Panc1 (cell line): ENCODE results near the gene RMRP. TPM values are rescaled to one million over a fixed set of nuclear protein-coding genes. Genes with fewer than 3 reads are reported as not detected.
A peak's percentile ranks its signal among the peaks of the same experiment; 100 is the strongest.

Source experiments
- ATAC-seq: fragments of 200-7000 bp; cut with Tn5 transposase; 2 replicates; pipeline ENCODE4 v1.9.1; 2020; ENCODE audit warnings: mild to moderate bottlenecking, moderate library complexity
- BruUV-seq: library from RNA; stranded (reverse); fragments of 400-500 nt; replicated peaks from 2 replicates; lab custom pipeline; 2021; lab: Mats Ljungman, UMichigan
- CTCF ChIA-PET: fragments of 300-600 bp; sonication (Branson Sonifier 250); formaldehyde crosslinking; loops from one replicate; lab custom pipeline; 2022; ENCODE audit warnings: antibody characterized with exemption; lab: Charles Lee
- POLR2A ChIA-PET: fragments of 300-600 bp; sonication (Branson Sonifier 250); formaldehyde crosslinking; loops from one replicate; lab custom pipeline; 2022; ENCODE audit warnings: antibody characterized with exemption; lab: Charles Lee
- DNase-seq: peaks from one replicate; pipeline ENCODE4 v3.0.0-alpha.2; 2010; ENCODE audit warnings: low read depth, low spot score
- H3K27ac ChIP-seq: 2 replicates; pipeline ENCODE4 v1.5.1; 2011; ENCODE audit warnings: mild to moderate bottlenecking, low read length, inconsistent platforms
- H3K27me3 ChIP-seq: fragments of 200-500 bp; sonication (Bioruptor generic); 2 replicates; pipeline ENCODE4 v1.6.0; 2014; ENCODE audit warnings: low read length, inconsistent platforms; ENCODE audit not compliant: control insufficient read depth, insufficient read depth
- H3K36me3 ChIP-seq: fragments of 200-500 bp; sonication (Bioruptor generic); 2 replicates; pipeline ENCODE4 v1.5.1; 2014; ENCODE audit warnings: inconsistent platforms, mild to moderate bottlenecking, low read length, moderate library complexity; ENCODE audit not compliant: control insufficient read depth, insufficient read depth
- H3K4me1 ChIP-seq: 2 replicates; pipeline ENCODE4 v1.5.1; 2011; ENCODE audit warnings: inconsistent platforms, mild to moderate bottlenecking, low read length, moderate library complexity; ENCODE audit not compliant: control insufficient read depth, insufficient read depth
- H3K4me3 ChIP-seq, 2 experiments: 2 replicates each; pipeline ENCODE4 v1.5.1; 2011 to 2012; ENCODE audit warnings: low read depth in 2 of 2, low read length in 2 of 2, mild to moderate bottlenecking in 2 of 2, inconsistent platforms in 1 of 2, moderate library complexity in 1 of 2
- H3K9me3 ChIP-seq: fragments of 200-500 bp; sonication (Bioruptor generic); 2 replicates; pipeline ENCODE4 v1.5.1; 2014; ENCODE audit warnings: low read depth, mild to moderate bottlenecking, inconsistent platforms, low read length, moderate library complexity; ENCODE audit not compliant: control insufficient read depth, insufficient read depth
- POLR2AphosphoS5 ChIP-seq: IDR thresholded peaks from 2 replicates; pipeline ENCODE4 v1.6.1; 2012; ENCODE audit warnings: mild to moderate bottlenecking, low read depth, low read length, moderate library complexity
- SIN3A ChIP-seq: IDR thresholded peaks from 2 replicates; pipeline ENCODE4 v1.6.1; 2012; ENCODE audit warnings: low read depth, mild to moderate bottlenecking, low read length, moderate library complexity, borderline replicate concordance; ENCODE audit not compliant: insufficient read depth
- TCF7L2 ChIP-seq: IDR thresholded peaks from 2 replicates; pipeline ENCODE4 v1.6.1; 2011; ENCODE audit warnings: mild to moderate bottlenecking, low read depth, low read length, inconsistent platforms
- in situ Hi-C: cut with HindIII; loops from 2 replicates; pipeline ENCODE4 v1.10.0; 2016; ENCODE audit warnings: low sequenced_read_pairs, low pct_unique_long_range_greater_than_20kb
- intact Hi-C: fragments of 100-400 bp; cut with micrococcal nuclease; formaldehyde crosslinking; loops from one replicate; pipeline ENCODE4 v1.10.0; 2022; ENCODE audit not compliant: unreplicated experiment
- total RNA-seq: library from RNA; stranded (reverse); gene quantifications from one replicate; pipeline ENCODE4 v1.2.1, GENCODE V29; 2021; ENCODE audit not compliant: unreplicated experiment
- TF ChIP-seq, protein P1 (sequence below): fragments of 450-650 bp; IDR thresholded peaks from 2 replicates; pipeline ENCODE4 v1.5.1; 2017; ENCODE audit warnings: mild to moderate bottlenecking
- TF ChIP-seq, protein P2 (sequence below), 2 experiments: IDR thresholded peaks; 2 replicates each; pipeline ENCODE4 v1.6.1; 2011 to 2012; ENCODE audit warnings: low read depth in 2 of 2, control low read depth in 1 of 2, low read length in 1 of 2, mild to moderate bottlenecking in 1 of 2, moderate library complexity in 1 of 2; ENCODE audit not compliant: insufficient read depth in 1 of 2

Gene RMRP
- total RNA-seq, 1 experiment from 2014 or later: 29,896 TPM

DNA sequence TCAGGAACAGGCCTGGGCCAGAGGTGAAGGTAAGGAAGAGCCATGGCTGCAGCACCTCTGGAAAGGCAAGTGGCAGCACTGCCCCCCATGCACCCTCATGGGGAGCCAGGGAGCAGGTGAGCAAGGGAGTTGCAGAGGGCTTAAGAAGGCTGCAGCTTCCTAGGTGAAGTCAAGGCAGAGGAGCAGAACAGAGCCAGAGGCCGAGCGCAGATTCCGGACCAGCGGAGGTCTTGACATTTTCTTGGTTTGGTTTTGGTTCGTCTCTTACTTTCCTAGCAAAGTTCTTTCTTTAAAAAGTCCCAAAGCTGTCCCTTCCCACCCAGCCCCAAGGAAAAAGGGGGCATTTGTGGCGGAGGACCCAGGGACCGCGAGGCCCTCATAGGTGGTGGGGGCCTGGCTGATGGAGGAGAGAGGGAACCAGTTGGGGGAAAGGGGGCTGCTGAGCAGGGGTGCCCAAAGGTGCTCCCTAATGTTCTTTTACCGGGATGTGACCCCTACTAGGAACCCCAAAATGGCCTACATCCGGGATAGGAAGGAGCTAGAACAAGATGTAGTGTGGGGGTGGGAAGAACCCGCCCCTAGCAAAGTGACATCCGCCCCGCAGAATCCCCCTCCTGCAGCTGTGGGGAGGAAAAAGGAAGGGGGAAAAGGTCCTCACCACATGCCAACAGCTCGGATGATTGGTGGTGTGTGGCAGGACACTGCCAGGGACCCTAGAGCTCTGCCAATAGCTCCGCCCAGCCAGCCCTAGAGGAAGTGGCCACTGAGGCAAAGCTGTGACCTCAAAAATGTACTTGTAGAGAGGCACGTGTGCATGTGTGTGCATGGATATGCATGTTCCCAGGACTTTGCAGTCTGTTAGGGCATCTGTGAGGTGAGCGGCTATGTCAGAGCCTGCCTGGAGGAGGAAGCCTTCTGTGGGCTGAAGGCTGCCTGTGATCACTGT, 38.7 kb downstream of the RMRP start:
- H3K4me3 ChIP-seq: no peak overlapping the region
- no peaks in the 10 kb centered on the region for H3K4me1 ChIP-seq
- POLR2A ChIA-PET: no interaction called here
- no peaks in the 10 kb centered on the region for H3K36me3 ChIP-seq
- no peaks in the 10 kb centered on the region for H3K9me3 ChIP-seq
- H3K27me3 ChIP-seq: 0 out of 2 replicates have a peak, but pooled peaks cover 5% of the 10 kb centered on the region
- DNase-seq (no peak), ATAC-seq (no peak)
- CTCF ChIA-PET: no interaction called here
- no peak overlapping the region for H3K27ac ChIP-seq
- intact Hi-C loops (no loop called here), in situ Hi-C loops (no loop called here)
- TF ChIP-seq, protein P1, sequence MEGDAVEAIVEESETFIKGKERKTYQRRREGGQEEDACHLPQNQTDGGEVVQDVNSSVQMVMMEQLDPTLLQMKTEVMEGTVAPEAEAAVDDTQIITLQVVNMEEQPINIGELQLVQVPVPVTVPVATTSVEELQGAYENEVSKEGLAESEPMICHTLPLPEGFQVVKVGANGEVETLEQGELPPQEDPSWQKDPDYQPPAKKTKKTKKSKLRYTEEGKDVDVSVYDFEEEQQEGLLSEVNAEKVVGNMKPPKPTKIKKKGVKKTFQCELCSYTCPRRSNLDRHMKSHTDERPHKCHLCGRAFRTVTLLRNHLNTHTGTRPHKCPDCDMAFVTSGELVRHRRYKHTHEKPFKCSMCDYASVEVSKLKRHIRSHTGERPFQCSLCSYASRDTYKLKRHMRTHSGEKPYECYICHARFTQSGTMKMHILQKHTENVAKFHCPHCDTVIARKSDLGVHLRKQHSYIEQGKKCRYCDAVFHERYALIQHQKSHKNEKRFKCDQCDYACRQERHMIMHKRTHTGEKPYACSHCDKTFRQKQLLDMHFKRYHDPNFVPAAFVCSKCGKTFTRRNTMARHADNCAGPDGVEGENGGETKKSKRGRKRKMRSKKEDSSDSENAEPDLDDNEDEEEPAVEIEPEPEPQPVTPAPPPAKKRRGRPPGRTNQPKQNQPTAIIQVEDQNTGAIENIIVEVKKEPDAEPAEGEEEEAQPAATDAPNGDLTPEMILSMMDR: no peak
- TF ChIP-seq SIN3A: no peak
- TF ChIP-seq, protein P2, sequence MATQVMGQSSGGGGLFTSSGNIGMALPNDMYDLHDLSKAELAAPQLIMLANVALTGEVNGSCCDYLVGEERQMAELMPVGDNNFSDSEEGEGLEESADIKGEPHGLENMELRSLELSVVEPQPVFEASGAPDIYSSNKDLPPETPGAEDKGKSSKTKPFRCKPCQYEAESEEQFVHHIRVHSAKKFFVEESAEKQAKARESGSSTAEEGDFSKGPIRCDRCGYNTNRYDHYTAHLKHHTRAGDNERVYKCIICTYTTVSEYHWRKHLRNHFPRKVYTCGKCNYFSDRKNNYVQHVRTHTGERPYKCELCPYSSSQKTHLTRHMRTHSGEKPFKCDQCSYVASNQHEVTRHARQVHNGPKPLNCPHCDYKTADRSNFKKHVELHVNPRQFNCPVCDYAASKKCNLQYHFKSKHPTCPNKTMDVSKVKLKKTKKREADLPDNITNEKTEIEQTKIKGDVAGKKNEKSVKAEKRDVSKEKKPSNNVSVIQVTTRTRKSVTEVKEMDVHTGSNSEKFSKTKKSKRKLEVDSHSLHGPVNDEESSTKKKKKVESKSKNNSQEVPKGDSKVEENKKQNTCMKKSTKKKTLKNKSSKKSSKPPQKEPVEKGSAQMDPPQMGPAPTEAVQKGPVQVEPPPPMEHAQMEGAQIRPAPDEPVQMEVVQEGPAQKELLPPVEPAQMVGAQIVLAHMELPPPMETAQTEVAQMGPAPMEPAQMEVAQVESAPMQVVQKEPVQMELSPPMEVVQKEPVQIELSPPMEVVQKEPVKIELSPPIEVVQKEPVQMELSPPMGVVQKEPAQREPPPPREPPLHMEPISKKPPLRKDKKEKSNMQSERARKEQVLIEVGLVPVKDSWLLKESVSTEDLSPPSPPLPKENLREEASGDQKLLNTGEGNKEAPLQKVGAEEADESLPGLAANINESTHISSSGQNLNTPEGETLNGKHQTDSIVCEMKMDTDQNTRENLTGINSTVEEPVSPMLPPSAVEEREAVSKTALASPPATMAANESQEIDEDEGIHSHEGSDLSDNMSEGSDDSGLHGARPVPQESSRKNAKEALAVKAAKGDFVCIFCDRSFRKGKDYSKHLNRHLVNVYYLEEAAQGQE (IDR thresholded peaks at IDR 0.05; ENCODE audit: insufficient read depth in 1 of 2, low read depth in 2 of 2, low read length in 1 of 2): no peak
- no peak for TF ChIP-seq TCF7L2
- TF ChIP-seq POLR2AphosphoS5: no peak
- BruUV-seq: no TSS peak

DNA sequence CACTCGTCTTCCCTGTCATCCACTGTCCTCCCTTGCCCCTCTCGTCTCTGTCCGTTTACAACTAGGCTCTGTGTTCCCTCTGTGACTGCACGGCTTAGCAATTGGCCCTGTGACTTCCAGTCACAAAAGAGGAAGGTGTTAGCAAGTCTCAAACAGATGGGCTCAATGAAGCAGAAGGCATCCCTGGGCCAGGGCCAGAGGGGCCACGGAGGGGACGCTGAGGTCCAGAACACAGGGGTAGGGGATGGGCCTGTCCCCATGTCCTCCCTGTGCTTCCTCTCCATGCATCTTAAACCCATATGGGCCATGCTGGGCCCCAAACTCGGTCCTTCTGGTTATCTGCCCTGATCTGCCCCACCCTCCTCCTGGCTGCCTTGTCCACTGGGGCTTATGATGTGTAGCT, 39.5 kb downstream of the RMRP start, which contains the start of gene CD72:
Gene CD72, minus strand, starts transcription at position 89 of the 403 bp plus-strand sequence. CDS start 110 bp downstream, outside the sequence.
- no peak within 1 kb of the TSS for H3K27ac ChIP-seq
- peak within 1 kb of the TSS; percentile 4 to 35; a peak in 3 of 4 replicates for H3K4me3 ChIP-seq
- no peak for TF ChIP-seq POLR2AphosphoS5
- no peak for TF ChIP-seq SIN3A
- TF ChIP-seq, protein P2 (IDR thresholded peaks at IDR 0.05; ENCODE audit: insufficient read depth in 1 of 2, low read depth in 2 of 2, low read length in 1 of 2): no peak
- no peak for TF ChIP-seq TCF7L2
- TF ChIP-seq, protein P1: no peak
- in situ Hi-C loops: no loop called here
- no TSS peak for BruUV-seq
- ATAC-seq: no peak
- no peaks in the 10 kb centered on the region for H3K36me3 ChIP-seq
- intact Hi-C loops: no loop called here
- POLR2A ChIA-PET: no interaction called here
- CTCF ChIA-PET: no interaction called here
- no peak for DNase-seq
- H3K4me1 ChIP-seq: no peaks in the 10 kb centered on the region
- 0 out of 2 replicates have a peak, but pooled peaks cover 5% of the 10 kb centered on the region for H3K27me3 ChIP-seq
- H3K9me3 ChIP-seq: no peaks in the 10 kb centered on the region
